K562 (cell line): ENCODE data around the gene FCSK. TPM values are rescaled to one million over a fixed set of nuclear protein-coding genes. Genes with fewer than 3 reads are reported as not detected.

ENCODE experiments used
- ATAC-seq: fragments of 200-7000 bp; cut with Tn5 transposase; 3 replicates; pipeline ENCODE4 v1.9.1; 2020; ENCODE audit warnings: moderate library complexity
- BruUV-seq: library from RNA; stranded (reverse); fragments of 400-500 nt; replicated peaks from 2 replicates; lab custom pipeline; 2021; lab: Mats Ljungman, UMichigan
- CTCF ChIA-PET: fragments of 300-600 bp; formaldehyde crosslinking; extraction: SDS; loops from one replicate; lab custom pipeline; 2021; ENCODE audit warnings: low intra/inter-chr PET ratio; lab: Yijun Ruan, JAX
- POLR2A ChIA-PET: fragments of 300-600, 350-650 bp; sonication (Branson Sonifier 250); formaldehyde crosslinking; extraction: SDS; loops from one replicate; lab custom pipeline; 2021; ENCODE audit warnings: antibody characterized with exemption, inconsistent platforms; lab: Yijun Ruan, JAX
- DNase-seq, 4 experiments: peaks; one replicate each; pipeline versions ENCODE4 v3.0.0 to v3.0.0-alpha.2; 2011 to 2018; ENCODE audit warnings: low spot score in 3 of 4, mixed read lengths in 3 of 4; ENCODE audit errors: extremely low read depth in 1 of 4
- FAIRE-seq: peaks from 2 replicates; lab custom pipeline; 2011; peaks lifted over from hg19 to GRCh38; lab: Jason Lieb, UNC
- H2AFZ ChIP-seq: 2 replicates; pipeline ENCODE4 v1.6.0; 2011; ENCODE audit warnings: low read depth, low read length, control low read depth, inconsistent platforms
- H3K27ac ChIP-seq: fragments of 200-600 bp; 3 replicates; pipeline ENCODE4 v1.8.0; 2011; ENCODE audit warnings: low read depth, mild to moderate bottlenecking, control low read depth, inconsistent platforms, low read length, moderate library complexity, mixed read lengths; ENCODE audit errors: extremely low read depth
- H3K27me3 ChIP-seq, 2 experiments: fragments of 300-600 bp in 1 of 2; 2 replicates in 1 of 2; 3 replicates in 1 of 2; pipeline versions ENCODE4 v1.6.0 to v1.8.0; 2011; ENCODE audit warnings: inconsistent platforms in 2 of 2, low read length in 2 of 2, mild to moderate bottlenecking in 1 of 2, mixed read lengths in 1 of 2, moderate library complexity in 1 of 2; ENCODE audit not compliant: control insufficient read depth in 2 of 2, insufficient read depth in 2 of 2
- H3K36me3 ChIP-seq: fragments of 300-600 bp; 3 replicates; pipeline ENCODE4 v1.8.0; 2011; ENCODE audit warnings: mild to moderate bottlenecking, low read length, inconsistent platforms; ENCODE audit not compliant: control insufficient read depth, insufficient read depth
- H3K4me1 ChIP-seq, 2 experiments: fragments of 200-600 bp in 1 of 2; replicated peaks in 1 of 2; 2 replicates in 1 of 2; 3 replicates in 1 of 2; pipeline versions ENCODE4 v1.5.1 to v1.8.0; 2011; ENCODE audit warnings: inconsistent platforms in 2 of 2, low read length in 2 of 2, mild to moderate bottlenecking in 1 of 2, mixed read lengths in 1 of 2, moderate library complexity in 1 of 2; ENCODE audit not compliant: control insufficient read depth in 2 of 2, insufficient read depth in 2 of 2
- H3K4me2 ChIP-seq: 2 replicates; pipeline ENCODE4 v1.6.1; 2011; ENCODE audit warnings: low read length, control low read depth, inconsistent platforms, mixed read lengths; ENCODE audit not compliant: insufficient read depth
- H3K4me3 ChIP-seq: fragments of 200-600 bp; sonication (generic), shearing (Covaris generic); 2 replicates; pipeline ENCODE4 v1.5.1; 2016; ENCODE audit warnings: control low read depth, inconsistent platforms
- H3K79me2 ChIP-seq: fragments of 200-600 bp; 3 replicates; pipeline ENCODE4 v1.8.0; 2011; ENCODE audit warnings: low read length, inconsistent platforms; ENCODE audit not compliant: control insufficient read depth, insufficient read depth
- H3K9ac ChIP-seq, 2 experiments: 2 replicates each; pipeline versions ENCODE4 v1.6.0 to v1.6.1; 2011; ENCODE audit warnings: low read depth in 2 of 2, low read length in 2 of 2, control low read depth in 1 of 2, inconsistent platforms in 1 of 2, mild to moderate bottlenecking in 1 of 2, mixed read lengths in 1 of 2; ENCODE audit not compliant: insufficient read depth in 1 of 2
- H3K9me1 ChIP-seq: one replicate; pipeline ENCODE4 v1.6.0; 2011; ENCODE audit warnings: inconsistent platforms, mild to moderate bottlenecking, low read length, moderate library complexity; ENCODE audit not compliant: control insufficient read depth, insufficient read depth
- H3K9me3 ChIP-seq: replicated peaks from 2 replicates; pipeline ENCODE4 v1.5.1; 2011; ENCODE audit warnings: low read depth, low read length, inconsistent platforms; ENCODE audit not compliant: control insufficient read depth, insufficient read depth
- H4K20me1 ChIP-seq: replicated peaks from 2 replicates; pipeline ENCODE4 v1.6.1; 2011; ENCODE audit warnings: low read length, inconsistent platforms, mixed read lengths; ENCODE audit not compliant: control insufficient read depth, insufficient read depth
- CREM ChIP-seq: IDR thresholded peaks from 2 replicates; pipeline ENCODE4 v1.6.1; 2014; ENCODE audit warnings: antibody characterized with exemption, low read depth
- DIDO1 ChIP-seq: fragments of 450-650 bp; IDR thresholded peaks from 2 replicates; pipeline ENCODE4 v1.6.1; 2016; ENCODE audit warnings: low read depth, missing biosample characterization, missing genetic modification characterization
- RBM14 ChIP-seq: fragments of 200-400 bp; formaldehyde crosslinking; IDR thresholded peaks from 2 replicates; pipeline ENCODE4 v1.6.1; 2018; ENCODE audit warnings: low read depth, mild to moderate bottlenecking, low read length, moderate library complexity, borderline replicate concordance; ENCODE audit not compliant: insufficient read depth
- SOX6 ChIP-seq: fragments of 450-650 bp; IDR thresholded peaks from 2 replicates; pipeline ENCODE4 v1.6.1; 2014; ENCODE audit warnings: mild to moderate bottlenecking
- ZEB2 ChIP-seq: fragments of 450-650 bp; IDR thresholded peaks from 2 replicates; pipeline ENCODE4 v1.6.1; 2016
- ZNF24 ChIP-seq: fragments of 450-650 bp; IDR thresholded peaks from 2 replicates; pipeline ENCODE4 v1.6.1; 2016
- ZNF507 ChIP-seq: conservative IDR thresholded peaks from 2 replicates; pipeline ENCODE4 v1.6.1; 2017; ENCODE audit warnings: missing genetic modification characterization, missing compliant biosample characterization
- ZNF79 ChIP-seq: fragments of 250-450 bp; sonication (Bioruptor Pico); IDR thresholded peaks from 2 replicates; pipeline ENCODE4 v1.4.0; 2020; ENCODE audit warnings: low read depth, mild to moderate bottlenecking, moderate library complexity
- WGBS: fragments of 100-300 bp; shearing (Covaris generic); methylation state at CpG from one replicate; pipeline ENCODE4 v1.1.6; 2016; ENCODE audit warnings: low coverage, mixed read lengths; ENCODE audit not compliant: insufficient coverage; ENCODE audit errors: missing lambda C conversion rate; 5-methylcytosine and 5-hydroxymethylcytosine counted together
- in situ Hi-C: fragments of 300-500 bp; cut with MboI; formaldehyde crosslinking; loops from 4 replicates; pipeline ENCODE4 v1.15.0; 2018; ENCODE audit warnings: inconsistent platforms, mixed read lengths
- intact Hi-C: fragments of 100-400 bp; cut with micrococcal nuclease; formaldehyde crosslinking; loops from 2 replicates; pipeline ENCODE4 v1.14.2; 2022
- polyA plus RNA-seq, 8 experiments: library from polyadenylated mRNA; depleted of rRNA in 4 of 8; stranded (reverse) in 5 of 8; unstranded in 3 of 8; fragments of >200 nt; fragmentation: Nextera tagmentation in 2 of 8; fragmentation: Illumina TruSeq in 1 of 8; extraction: Ambion mirVana in 2 of 8; extraction: Trizol in 1 of 8; gene quantifications; 2 replicates each; pipeline versions ENCODE4 v1.2.1 to v1.2.3, GENCODE V29; 2011 to 2014; ENCODE audit warnings: inconsistent platforms in 1 of 8, missing spikeins in 1 of 8
- total RNA-seq, 7 experiments: library from RNA; depleted of rRNA in 6 of 7; stranded (reverse); fragments of >200 nt in 6 of 7; fragmentation: Illumina TruSeq in 2 of 7; extraction: Trizol in 2 of 7; gene quantifications; 2 replicates each; pipeline versions ENCODE4 v1.2.1 to v1.2.3, GENCODE V29; 2011 to 2021; ENCODE audit warnings: low replicate concordance in 1 of 7
- TF ChIP-seq, protein P1 (sequence below): fragments of 150-350 bp; IDR thresholded peaks from 2 replicates; pipeline ENCODE4 v1.6.1; 2014; ENCODE audit warnings: low read depth, mild to moderate bottlenecking, low read length, borderline replicate concordance
- TF ChIP-seq, protein P2 (sequence below): fragments of 450-650 bp; IDR thresholded peaks from 2 replicates; pipeline ENCODE4 v1.6.1; 2016; ENCODE audit warnings: antibody characterized with exemption
- TF ChIP-seq, protein P3 (sequence below): fragments of 450-650 bp; IDR thresholded peaks from 2 replicates; pipeline ENCODE4 v1.6.1; 2017; ENCODE audit warnings: antibody characterized with exemption
- TF ChIP-seq, protein P4 (sequence below): IDR thresholded peaks from 3 replicates; pipeline ENCODE4 v1.6.1; 2011; ENCODE audit warnings: borderline replicate concordance, mild to moderate bottlenecking; ENCODE audit not compliant: insufficient read length, insufficient read depth

The FCSK gene
- total and polyA plus RNA-seq, 9 of the 15 experiments (the other 6 are each of a cell fraction or from before 2014, with no cell fraction given) = 0.92 to 18.6 (median 8.3) TPM

DNA sequence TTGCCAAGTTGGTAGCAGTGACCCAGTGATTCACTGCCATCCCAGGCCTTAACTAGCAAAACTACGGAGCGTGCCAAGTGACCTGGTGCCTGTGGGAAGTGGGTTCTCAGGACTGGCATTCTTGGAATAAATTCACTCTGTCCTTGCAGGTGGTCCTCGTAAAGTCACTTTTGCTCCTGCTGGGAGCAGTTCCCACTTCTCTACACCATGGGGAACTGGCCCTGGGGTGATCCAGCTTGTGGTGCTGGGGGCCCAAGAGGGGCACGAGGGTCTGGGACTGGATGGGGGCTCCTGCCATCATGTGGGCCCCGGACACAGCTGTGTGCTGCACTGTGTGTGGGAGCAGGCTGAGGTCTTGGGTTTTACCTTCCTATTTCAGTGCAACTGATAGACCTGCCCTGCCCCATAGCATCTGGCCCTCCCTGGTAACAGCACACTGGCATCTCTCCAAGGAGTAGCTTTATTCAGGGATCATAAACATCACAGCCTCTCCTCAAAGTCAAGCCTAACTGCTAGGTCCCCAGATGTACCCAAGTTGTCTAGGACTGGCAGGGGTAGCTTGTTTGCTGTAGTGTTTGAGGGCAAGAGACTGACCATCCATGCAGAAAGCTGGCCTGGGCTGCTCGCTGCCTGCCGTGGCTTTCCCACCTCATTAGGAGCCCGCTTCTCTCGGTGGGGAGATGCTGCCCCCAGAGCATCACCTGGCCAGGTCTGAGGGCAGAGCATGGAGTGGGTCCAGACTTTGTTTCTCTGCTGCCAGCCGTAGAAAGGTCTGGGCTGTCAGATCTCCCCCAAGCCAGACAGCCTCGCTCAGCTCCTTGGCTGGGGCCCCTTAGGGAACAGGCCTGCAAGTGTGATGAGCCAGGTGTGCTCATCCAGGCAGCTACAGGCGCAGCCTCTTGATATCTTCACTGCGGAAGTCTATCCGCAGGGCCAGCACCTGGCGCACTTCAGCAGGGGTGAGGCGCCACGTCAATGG, 26.0 kb downstream of the FCSK start:
- Histone ChIP-seq H3K4me2 (no peak overlapping the region), H4K20me1 (no peaks in the 10 kb centered on the region; the same call in 1 of the 2 replicates), H3K27me3 (no peaks in the 10 kb centered on the region), H3K9me3 (no peaks in the 10 kb centered on the region), H3K36me3 (peaks cover 67% of the 10 kb centered on the region; the same call in 2 of the 3 replicates), H3K79me2 (no peaks in the 10 kb centered on the region), H3K4me3 (no peak overlapping the region), H3K27ac (no peak overlapping the region), H2AFZ (no peak overlapping the region), H3K4me1 (peaks cover 0 to 9% of the 10 kb centered on the region in 2 experiments; a peak in 2 of 5 replicates), H3K9ac (peak overlapping the region in 1 of 2 experiments; percentile 46; a peak in 1 of 4 replicates), H3K9me1 (peaks cover 3% of the 10 kb centered on the region)
- ATAC-seq (0 out of 3 replicates have a peak, but pooled peaks have one; percentile 11), FAIRE-seq (no peak), DNase-seq (no peak)
- in situ Hi-C loops (no loop called here), intact Hi-C loops (no loop called here)
- BruUV-seq = TSS peak; percentile 67
- ChIA-PET POLR2A (interaction anchor here (0.5 to 2.2 kb wide), 6 partner anchors 10 to 192 kb away, joined by 3 to 10 read pairs (median 3); no protein-coding TSS in a partner anchor), CTCF (no interaction called here)
- 86% methylated on average over 17 of the region's 17 CpGs for WGBS
- TF ChIP-seq, protein P1, sequence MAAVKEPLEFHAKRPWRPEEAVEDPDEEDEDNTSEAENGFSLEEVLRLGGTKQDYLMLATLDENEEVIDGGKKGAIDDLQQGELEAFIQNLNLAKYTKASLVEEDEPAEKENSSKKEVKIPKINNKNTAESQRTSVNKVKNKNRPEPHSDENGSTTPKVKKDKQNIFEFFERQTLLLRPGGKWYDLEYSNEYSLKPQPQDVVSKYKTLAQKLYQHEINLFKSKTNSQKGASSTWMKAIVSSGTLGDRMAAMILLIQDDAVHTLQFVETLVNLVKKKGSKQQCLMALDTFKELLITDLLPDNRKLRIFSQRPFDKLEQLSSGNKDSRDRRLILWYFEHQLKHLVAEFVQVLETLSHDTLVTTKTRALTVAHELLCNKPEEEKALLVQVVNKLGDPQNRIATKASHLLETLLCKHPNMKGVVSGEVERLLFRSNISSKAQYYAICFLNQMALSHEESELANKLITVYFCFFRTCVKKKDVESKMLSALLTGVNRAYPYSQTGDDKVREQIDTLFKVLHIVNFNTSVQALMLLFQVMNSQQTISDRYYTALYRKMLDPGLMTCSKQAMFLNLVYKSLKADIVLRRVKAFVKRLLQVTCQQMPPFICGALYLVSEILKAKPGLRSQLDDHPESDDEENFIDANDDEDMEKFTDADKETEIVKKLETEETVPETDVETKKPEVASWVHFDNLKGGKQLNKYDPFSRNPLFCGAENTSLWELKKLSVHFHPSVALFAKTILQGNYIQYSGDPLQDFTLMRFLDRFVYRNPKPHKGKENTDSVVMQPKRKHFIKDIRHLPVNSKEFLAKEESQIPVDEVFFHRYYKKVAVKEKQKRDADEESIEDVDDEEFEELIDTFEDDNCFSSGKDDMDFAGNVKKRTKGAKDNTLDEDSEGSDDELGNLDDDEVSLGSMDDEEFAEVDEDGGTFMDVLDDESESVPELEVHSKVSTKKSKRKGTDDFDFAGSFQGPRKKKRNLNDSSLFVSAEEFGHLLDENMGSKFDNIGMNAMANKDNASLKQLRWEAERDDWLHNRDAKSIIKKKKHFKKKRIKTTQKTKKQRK = no peak
- no peak for TF ChIP-seq RBM14
- no peak for TF ChIP-seq DIDO1
- TF ChIP-seq, protein P2, sequence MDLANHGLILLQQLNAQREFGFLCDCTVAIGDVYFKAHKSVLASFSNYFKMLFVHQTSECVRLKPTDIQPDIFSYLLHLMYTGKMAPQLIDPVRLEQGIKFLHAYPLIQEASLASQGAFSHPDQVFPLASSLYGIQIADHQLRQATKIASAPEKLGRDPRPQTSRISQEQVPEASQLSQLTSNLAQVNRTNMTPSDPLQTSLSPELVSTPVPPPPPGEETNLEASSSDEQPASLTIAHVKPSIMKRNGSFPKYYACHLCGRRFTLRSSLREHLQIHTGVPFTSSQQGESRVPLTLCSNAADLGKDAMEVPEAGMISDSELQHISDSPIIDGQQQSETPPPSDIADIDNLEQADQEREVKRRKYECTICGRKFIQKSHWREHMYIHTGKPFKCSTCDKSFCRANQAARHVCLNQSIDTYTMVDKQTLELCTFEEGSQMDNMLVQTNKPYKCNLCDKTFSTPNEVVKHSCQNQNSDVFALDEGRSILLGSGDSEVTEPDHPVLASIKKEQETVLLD = no peak
- TF ChIP-seq, protein P3, sequence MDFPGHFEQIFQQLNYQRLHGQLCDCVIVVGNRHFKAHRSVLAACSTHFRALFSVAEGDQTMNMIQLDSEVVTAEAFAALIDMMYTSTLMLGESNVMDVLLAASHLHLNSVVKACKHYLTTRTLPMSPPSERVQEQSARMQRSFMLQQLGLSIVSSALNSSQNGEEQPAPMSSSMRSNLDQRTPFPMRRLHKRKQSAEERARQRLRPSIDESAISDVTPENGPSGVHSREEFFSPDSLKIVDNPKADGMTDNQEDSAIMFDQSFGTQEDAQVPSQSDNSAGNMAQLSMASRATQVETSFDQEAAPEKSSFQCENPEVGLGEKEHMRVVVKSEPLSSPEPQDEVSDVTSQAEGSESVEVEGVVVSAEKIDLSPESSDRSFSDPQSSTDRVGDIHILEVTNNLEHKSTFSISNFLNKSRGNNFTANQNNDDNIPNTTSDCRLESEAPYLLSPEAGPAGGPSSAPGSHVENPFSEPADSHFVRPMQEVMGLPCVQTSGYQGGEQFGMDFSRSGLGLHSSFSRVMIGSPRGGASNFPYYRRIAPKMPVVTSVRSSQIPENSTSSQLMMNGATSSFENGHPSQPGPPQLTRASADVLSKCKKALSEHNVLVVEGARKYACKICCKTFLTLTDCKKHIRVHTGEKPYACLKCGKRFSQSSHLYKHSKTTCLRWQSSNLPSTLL = no peak
- no peak for TF ChIP-seq SOX6
- TF ChIP-seq ZNF507 (tag) = no peak
- no peak for TF ChIP-seq CREM
- TF ChIP-seq, protein P4, sequence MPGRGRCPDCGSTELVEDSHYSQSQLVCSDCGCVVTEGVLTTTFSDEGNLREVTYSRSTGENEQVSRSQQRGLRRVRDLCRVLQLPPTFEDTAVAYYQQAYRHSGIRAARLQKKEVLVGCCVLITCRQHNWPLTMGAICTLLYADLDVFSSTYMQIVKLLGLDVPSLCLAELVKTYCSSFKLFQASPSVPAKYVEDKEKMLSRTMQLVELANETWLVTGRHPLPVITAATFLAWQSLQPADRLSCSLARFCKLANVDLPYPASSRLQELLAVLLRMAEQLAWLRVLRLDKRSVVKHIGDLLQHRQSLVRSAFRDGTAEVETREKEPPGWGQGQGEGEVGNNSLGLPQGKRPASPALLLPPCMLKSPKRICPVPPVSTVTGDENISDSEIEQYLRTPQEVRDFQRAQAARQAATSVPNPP = no peak
- no peak for TF ChIP-seq ZNF79 (CRISPR knock-in tag)
- TF ChIP-seq ZEB2 = no peak
- no peak for TF ChIP-seq ZNF24
